Left ventricle myocardium superior (tissue), 1 donor: ENCODE data around the gene PRKAR2B. TPM values are rescaled to one million over a fixed set of nuclear protein-coding genes. Genes with fewer than 3 reads are reported as not detected.
A peak's percentile ranks its signal among the peaks of the same experiment; 100 is the strongest.
"Not testable (repeated sequence)": the region's sequence is repeated elsewhere in the genome, so short reads cannot be mapped to it uniquely, and the experiment has no call there.

Source experiments
- ATAC-seq: fragments of 200-7000 bp; cut with Tn5 transposase; one replicate; pipeline ENCODE4 v1.9.1; 2020; ENCODE audit warnings: mild to moderate bottlenecking, moderate library complexity
- DNase-seq: peaks from one replicate; pipeline ENCODE4 v3.0.0-alpha.2; 2020
- intact Hi-C: fragments of 100-400 bp; cut with micrococcal nuclease; formaldehyde crosslinking; loops from one replicate; pipeline ENCODE4 v1.11.0; 2022
- total RNA-seq: library from RNA; stranded (reverse); fragmentation: NEBNext Ultra II Directional; extraction: Animal tissue kit (Norgen Biotek cat#: 25700); gene quantifications from one replicate; pipeline ENCODE4 v1.2.1, GENCODE V29; 2021
- donor health status: DM: no; HTN: yes; CAD: no; lungs with severe emphysema.

The PRKAR2B gene
- total RNA-seq, 1 donor from 2014 or later: 24.2 TPM

DNA sequence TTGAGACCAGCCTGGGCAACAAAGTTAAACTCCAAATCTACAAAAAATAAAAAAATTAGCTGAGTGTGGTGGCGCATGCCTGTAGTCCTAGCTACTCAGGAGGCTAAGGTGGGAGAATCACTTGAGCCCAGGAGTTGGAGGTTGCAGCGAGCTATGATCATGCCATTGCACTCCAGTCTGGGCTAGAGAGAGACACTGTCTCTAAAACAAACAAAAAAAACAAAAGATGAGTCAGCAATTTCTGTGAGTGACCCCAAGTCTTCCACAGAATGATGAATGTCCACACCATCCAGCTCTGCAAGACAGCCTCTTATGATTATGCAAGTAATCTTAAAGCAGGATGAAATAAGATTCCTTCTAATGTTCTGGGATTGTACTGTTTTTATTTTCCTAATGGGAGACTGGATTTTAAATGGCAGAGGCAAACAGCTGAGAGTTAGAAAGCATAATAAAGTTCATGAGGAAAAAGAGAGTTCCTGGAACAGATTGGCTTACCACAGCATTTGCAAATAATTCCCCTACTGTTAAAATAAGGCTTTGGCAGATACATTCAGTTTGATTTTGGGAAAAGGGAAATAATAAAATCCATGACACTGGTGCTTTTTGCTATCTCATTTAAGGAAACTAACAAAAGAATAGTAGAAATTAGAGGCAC is 18.9 kb upstream of the PRKAR2B start:
- intact Hi-C loops: no loop called here
- DNase-seq (no peak), ATAC-seq (no peak)

- DNase-seq (no peak), ATAC-seq (no peak)
- intact Hi-C loops: no loop called here
Measured at GRCh38 chr7:107026166-107026565, 18.3 kb upstream of the PRKAR2B start.

GRCh38 chr7:107027208-107027607 is 17.3 kb upstream of the PRKAR2B start:
- intact Hi-C loops: no loop called here
- DNase-seq (no peak), ATAC-seq (peak; percentile 32)

DNA sequence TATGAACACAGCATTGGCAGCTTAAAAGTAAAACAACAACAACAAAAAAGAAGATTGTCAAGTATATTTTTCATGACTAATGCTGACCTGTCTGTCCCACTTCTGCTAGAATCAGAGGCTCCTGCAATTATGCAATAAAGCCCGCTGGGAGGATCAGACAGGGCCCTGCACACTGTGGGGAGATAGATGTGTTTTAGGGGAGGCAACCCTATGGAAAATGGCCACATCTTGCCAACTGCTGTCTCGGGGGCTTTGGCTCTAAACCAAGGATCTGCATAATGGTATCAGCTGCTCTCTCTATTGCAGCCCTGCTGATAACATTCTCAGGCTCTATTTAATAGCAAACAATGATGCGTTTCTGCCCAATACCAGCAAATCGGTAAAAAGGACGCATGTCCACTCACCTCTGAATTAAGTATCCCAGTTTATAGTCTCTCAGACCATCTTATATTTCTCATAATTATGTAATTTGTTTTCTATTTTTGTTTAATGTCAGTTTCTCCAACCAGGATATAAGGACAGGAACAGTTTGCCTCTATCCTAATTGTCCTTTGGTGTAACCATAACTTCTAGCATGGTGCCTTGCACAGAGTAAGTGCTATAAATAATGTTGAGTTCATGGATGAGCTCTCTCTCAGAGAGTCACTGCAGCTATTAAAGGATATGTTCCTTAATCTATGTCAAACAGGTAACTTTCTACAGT is 15.3 kb upstream of the PRKAR2B start:
- peak; percentile 74 for ATAC-seq
- intact Hi-C loops: no loop called here
- DNase-seq: no peak

DNA sequence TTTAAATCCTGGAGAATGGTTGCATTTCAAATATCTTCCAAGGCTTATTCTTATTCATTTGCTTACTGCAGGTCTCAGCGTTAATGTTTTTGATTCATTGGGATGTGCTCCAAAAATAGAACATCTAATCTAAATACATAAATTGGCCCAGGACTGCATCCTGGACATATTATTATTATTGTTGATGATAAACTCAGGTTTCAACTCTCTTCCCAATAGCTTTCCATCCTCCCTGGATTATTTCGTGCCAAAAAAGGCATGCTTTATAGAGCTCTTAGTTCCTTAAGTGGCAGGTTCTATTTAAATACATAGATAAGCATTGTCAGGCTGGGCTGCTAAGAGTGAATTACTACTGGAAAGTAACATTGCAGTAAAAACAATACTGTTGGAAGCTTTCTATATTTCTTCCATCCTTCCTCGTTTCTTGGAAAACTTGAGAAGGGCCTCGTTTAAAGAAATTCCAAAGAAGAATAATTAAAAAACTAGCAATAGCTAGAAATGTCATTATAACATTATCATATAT is 14.7 kb upstream of the PRKAR2B start:
- DNase-seq (no peak), ATAC-seq (peak; percentile 64)
- intact Hi-C loops: no loop called here

DNA sequence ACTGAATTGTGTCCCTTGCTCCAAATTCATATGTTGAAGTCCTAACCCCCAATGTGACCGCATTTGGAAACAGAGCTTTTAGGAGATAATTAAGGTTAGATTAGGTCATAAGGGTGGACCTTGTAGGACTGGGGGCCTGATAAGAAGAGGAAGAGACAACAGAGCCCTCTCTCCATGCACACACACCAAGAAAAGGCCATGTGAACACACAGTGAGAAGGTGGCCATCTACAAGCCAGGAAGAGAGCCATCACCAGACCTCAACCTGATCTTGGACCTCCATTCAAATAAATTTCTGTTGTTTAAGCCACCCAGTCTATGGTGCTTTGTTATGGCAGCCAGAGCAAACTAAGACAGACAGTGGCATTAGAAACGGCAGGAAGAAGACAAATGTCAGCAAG is 12.5 kb upstream of the PRKAR2B start:
- DNase-seq: no peak
- intact Hi-C loops: no loop called here
- no peak for ATAC-seq

- DNase-seq (no peak), ATAC-seq (no peak)
- intact Hi-C loops: no loop called here
Measured at GRCh38 chr7:107032720-107033438, 11.6 kb upstream of the PRKAR2B start.

DNA sequence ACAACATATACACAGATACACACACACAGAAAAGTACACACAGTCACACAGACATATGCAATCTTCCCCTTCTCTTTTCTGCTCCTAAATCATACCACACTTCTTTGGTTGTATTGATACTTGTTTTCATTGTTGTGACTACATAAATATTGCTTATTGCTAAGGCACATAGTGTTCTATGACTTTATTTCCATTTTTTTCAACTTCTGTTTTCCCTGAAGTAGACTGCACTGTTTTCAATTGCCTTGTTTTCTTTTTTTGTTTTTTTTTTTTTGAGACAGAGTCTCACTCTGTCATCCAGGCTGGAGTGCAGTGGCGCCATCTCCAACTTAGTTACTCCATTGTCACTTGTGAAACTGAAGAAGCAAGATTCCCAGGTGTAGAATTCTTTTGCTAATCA is 10.0 kb upstream of the PRKAR2B start:
- intact Hi-C loops: no loop called here
- DNase-seq (no peak), ATAC-seq (no peak)

DNA sequence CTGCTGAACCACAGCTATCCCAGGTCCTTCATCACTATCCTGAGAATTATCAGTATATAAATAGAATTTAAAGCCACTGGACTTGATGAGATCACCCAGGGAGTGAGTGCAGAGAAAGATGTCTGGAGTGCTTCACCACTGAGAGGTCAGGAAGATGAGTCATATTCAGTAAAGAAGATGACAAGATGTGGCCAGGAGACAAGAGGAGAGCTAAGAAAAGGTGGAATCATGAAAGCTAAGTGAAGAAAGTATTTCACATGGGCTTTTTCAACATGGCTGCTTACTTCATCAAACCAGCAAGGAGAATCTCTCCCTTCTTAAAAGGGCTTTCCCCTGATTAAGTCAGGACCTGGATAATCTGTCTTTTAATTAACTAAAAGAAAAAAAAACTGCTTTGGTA is 9.1 kb upstream of the PRKAR2B start:
- DNase-seq (no peak), ATAC-seq (no peak)
- intact Hi-C loops: no loop called here

DNA sequence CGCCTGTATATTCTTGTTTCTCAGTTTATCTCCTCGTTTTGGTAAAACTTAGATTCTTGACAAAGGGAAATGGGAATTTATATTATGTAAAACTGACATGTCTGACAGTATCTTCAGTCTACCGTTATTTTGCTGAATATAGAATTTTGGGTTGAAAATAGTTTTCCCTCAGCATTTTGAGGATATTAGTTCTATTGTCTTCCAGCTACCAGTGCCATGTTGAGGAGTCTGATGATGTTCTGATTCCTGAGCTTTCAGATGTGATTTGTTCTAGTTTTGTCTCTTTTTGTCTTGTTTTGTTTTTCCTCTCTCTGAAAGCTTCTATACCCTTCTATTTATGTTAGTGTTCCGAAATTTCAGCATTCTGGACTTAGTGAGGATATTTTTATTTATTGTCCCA is 8.0 kb upstream of the PRKAR2B start:
- DNase-seq (no peak), ATAC-seq (no peak)
- intact Hi-C loops: no loop called here

- no peak for ATAC-seq
- DNase-seq: no peak
- intact Hi-C loops: no loop called here
Measured at GRCh38 chr7:107037717-107038603, 6.5 kb upstream of the PRKAR2B start.

DNA sequence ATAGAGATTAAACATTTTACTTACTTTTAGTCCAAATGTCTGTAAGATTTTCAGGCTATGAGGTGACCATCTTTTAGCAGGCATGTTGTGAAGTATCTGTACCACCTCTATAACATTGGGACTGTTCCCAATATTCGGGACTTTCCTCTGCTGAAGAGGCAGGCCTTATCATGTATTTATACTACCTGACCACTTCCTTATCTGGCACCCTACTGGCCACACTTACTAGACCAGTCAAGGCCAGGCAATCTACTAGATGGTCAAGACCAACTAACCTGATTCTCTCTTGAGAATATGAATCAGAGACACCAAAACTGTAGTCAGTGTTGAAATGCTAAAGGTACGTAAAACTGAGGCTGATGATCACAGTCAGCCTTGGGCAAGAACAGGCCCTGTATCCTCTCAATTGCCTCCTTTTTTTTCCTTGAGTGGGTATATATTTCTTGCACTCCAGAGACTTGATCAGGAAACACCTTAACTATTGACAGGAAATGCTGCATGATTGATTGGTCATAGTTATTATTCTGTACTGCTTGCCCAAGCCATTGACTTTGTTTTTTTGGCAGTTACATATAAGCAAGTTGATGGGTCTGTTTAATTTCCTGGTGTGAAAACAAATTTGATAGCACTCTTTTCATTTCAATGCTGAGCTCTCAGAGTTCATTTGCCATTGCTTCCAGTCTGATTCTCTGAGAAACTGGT is 5.2 kb upstream of the PRKAR2B start:
- intact Hi-C loops: no loop called here
- ATAC-seq (no peak), DNase-seq (no peak)

- intact Hi-C loops: no loop called here
- DNase-seq (no peak), ATAC-seq (no peak)
Measured at GRCh38 chr7:107041097-107041496, 3.4 kb upstream of the PRKAR2B start.

DNA sequence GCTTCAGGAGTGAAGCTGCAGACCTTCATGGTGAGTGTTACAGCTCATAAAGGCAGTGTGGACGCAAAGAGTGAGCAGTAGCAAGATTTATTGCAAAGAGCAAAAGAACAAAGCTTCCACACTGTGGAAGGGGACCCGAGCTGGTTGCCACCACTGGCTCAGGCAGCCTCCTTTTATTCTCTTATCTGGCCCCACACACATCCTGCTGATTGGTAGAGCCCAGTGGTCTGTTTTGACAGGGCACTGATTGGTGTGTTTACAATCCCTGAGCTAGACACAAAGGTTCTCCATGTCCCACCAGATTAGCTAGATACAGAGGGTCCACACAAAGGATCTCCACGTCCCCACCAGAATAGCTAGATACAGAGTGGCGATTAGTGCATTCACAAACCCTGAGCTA is 2.7 kb upstream of the PRKAR2B start:
- DNase-seq, ATAC-seq, intact Hi-C loops: not testable (repeated sequence)

DNA sequence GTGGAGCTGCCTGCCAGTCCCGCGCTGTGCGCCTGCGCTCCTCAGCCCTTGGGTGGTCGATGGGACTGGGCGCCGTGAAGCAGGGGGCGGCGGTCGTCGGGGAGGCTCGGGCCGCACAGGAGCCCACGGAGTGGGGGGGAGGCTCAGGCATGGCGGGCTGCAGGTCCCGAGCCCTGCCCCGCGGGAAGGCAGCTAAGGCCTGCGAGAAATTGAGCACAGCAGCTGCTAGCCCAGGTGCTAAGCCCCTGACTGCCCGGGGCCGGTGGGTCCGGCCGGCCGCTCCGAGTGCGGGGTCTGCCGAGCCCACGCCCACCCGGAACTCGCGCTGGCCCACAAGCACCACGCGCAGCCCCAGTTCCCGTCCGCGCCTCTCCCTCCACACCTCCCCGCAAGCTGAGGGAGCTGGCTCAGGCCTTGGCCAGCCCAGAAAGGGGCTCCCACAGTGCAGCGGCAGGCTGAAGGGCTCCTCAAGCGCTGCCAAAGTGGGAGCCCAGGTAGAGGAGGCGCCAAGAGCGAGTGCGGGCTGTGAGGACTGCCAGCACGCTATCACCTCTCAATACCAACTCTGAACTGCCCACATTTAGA is 2.1 kb upstream of the PRKAR2B start:
- DNase-seq, ATAC-seq, intact Hi-C loops: not testable (repeated sequence)

- ATAC-seq (no peak), DNase-seq (no peak)
- intact Hi-C loops: no loop called here
Measured at GRCh38 chr7:107043491-107043890, 1.0 kb upstream of the PRKAR2B start.

DNA sequence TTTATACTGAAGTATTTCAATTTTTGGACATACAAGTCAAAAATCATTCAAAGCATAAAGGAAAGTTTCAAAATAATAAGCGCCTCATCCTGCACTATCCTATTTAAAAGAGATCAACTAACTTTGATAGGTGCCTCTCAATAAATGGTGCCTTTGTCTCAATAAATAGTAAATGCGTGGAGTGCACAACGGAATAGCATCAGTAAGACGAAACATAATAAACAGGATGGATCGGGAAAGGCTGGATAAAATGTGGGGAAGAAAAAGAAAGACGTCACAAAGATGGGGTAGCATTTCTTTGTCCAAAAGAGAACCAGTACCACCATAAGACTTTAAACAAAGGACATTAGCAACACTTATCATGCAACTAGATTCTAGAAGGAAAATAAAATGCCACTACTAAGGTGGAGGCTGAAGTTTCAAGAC is 571 bp upstream of the PRKAR2B start:
- no peak for ATAC-seq
- intact Hi-C loops: no loop called here
- no peak for DNase-seq

DNA sequence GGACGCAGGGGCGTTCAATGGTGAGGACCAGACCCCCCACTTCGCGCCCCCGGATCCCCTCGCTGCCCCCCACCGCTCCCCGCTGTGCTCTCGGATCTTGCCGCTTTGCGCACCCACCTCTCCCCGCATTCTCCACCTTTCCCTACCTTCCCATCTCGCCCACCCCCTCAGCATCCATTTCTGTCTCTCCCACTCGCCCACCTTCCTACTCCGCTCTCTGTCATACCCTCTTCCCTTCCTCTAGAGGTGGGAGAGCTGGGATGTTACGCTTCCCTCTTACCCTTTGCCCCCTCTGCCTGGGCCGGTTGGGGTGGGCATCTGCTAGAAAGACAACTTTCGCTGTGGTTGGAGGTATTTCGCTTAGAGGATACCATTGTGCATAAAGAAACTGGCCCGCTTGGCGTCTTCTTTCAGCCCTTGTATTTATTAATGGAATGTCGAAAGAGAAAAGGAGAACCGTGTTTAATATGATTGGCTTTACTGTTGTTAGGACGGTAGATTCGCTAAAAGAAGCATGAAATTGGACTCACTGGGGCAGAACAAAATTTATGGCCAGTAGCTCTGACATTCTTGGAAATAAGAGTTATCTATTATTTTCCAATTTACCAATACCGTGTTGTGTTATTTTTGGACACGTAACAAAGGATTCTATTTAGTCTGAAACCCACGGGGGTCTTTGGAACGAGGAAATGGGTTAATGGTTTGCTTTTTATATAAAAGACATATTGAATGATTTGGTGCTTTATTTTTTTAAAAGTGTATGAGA is 873 bp downstream of the PRKAR2B start:
- DNase-seq (no peak), ATAC-seq (peak; percentile 9)
- intact Hi-C loops: no loop called here
